HG03095 (cell line): ENCODE measurements around the gene ZFYVE1.
"Not testable (repeated sequence)": the region's sequence is repeated elsewhere in the genome, so short reads cannot be mapped to it uniquely, and the experiment has no call there.

ENCODE experiments used
- ATAC-seq: cut with Tn5 transposase; IDR thresholded peaks from one replicate; pipeline ENCODE4 v1.9.1; 2021; ENCODE audit warnings: moderate library complexity; ENCODE audit not compliant: unreplicated experiment

The ZFYVE1 gene

GRCh38 chr14:73026845-73027542 is at the start of gene ZFYVE1:
ZFYVE1 (minus strand) TSS chr14:73027106; CDS start chr14:73024508, 2,598 bp downstream.
- ATAC-seq: peak; percentile 94

- ATAC-seq: no peak
These were observed 42.7 kb upstream of the ZFYVE1 start for GRCh38 chr14:73069585-73069984.

GRCh38 chr14:73058922-73059673 is 32.2 kb upstream of the ZFYVE1 start:
- peak; percentile 13 for ATAC-seq

- peak; percentile 90 for ATAC-seq
These were observed 31.5 kb upstream of the ZFYVE1 start, which contains the start of gene RBM25 for GRCh38 chr14:73058224-73058921. RBM25 (plus strand) TSS chr14:73058534; CDS start chr14:73071642, 13,108 bp downstream.

- ATAC-seq: no peak
These were observed 31.0 kb upstream of the ZFYVE1 start for GRCh38 chr14:73057944-73058223.

GRCh38 chr14:73055251-73055650 is 28.3 kb upstream of the ZFYVE1 start:
- ATAC-seq: no peak

GRCh38 chr14:73049428-73049827 is 22.5 kb upstream of the ZFYVE1 start:
- ATAC-seq: no peak

- ATAC-seq: no peak
These were observed 20.9 kb upstream of the ZFYVE1 start for GRCh38 chr14:73047808-73048207.

GRCh38 chr14:73036706-73037450 is 10.0 kb upstream of the ZFYVE1 start:
- ATAC-seq: not testable (repeated sequence)

- ATAC-seq: no peak
These were observed 1.1 kb upstream of the ZFYVE1 start for GRCh38 chr14:73027984-73028383.

- no peak for ATAC-seq
These were observed 640 bp upstream of the ZFYVE1 start for GRCh38 chr14:73027546-73027945.

GRCh38 chr14:73026243-73026844 is 562 bp downstream of the ZFYVE1 start:
- ATAC-seq: no peak

- ATAC-seq: no peak
These were observed 1.4 kb downstream of the ZFYVE1 start for GRCh38 chr14:73025544-73025943.

GRCh38 chr14:73022051-73022450 is 4.9 kb downstream of the ZFYVE1 start:
- ATAC-seq: no peak

- not testable (repeated sequence) for ATAC-seq
These were observed 10.9 kb downstream of the ZFYVE1 start for GRCh38 chr14:73016011-73016410.

GRCh38 chr14:73015552-73015951 is 11.4 kb downstream of the ZFYVE1 start:
- not testable (repeated sequence) for ATAC-seq

- ATAC-seq: peak; percentile 81
These were observed 12.8 kb downstream of the ZFYVE1 start for GRCh38 chr14:73014105-73014504.

- not testable (repeated sequence) for ATAC-seq
These were observed 15.7 kb downstream of the ZFYVE1 start for GRCh38 chr14:73011189-73011588.

- no peak for ATAC-seq
These were observed 18.4 kb downstream of the ZFYVE1 start for GRCh38 chr14:73008501-73008900.

- ATAC-seq: no peak
These were observed 19.1 kb downstream of the ZFYVE1 start for GRCh38 chr14:73007835-73008234.

GRCh38 chr14:73004641-73005040 is 22.3 kb downstream of the ZFYVE1 start:
- not testable (repeated sequence) for ATAC-seq
